NCI-H526 treated with DMSO at 0.1 percent for 48 hours (cell line): ENCODE results near the gene ZDHHC1.

Experiments
- DNase-seq: peaks from one replicate; lab custom pipeline; 2025; lab: John Stamatoyannopoulos, UW

The ZDHHC1 gene

GRCh38 chr16:67415872-67416793, at the start of gene ZDHHC1:
Gene ZDHHC1 (minus strand): TSS chr16:67416477. CDS start chr16:67407775, 8,702 bp downstream.
- no peak for DNase-seq

- DNase-seq = no peak
Measured at GRCh38 chr16:67464565-67464964, 48.3 kb upstream of the ZDHHC1 start.

GRCh38 chr16:67463691-67464090, 47.4 kb upstream of the ZDHHC1 start:
- no peak for DNase-seq

GRCh38 chr16:67463059-67463458, 46.8 kb upstream of the ZDHHC1 start:
- DNase-seq = no peak

- no peak for DNase-seq
Measured at GRCh38 chr16:67462279-67462655, 46.0 kb upstream of the ZDHHC1 start.

GRCh38 chr16:67461600-67462278, 45.5 kb upstream of the ZDHHC1 start:
- DNase-seq = no peak

- DNase-seq = no peak
Measured at GRCh38 chr16:67460961-67461360, 44.7 kb upstream of the ZDHHC1 start.

- DNase-seq = no peak
Measured at GRCh38 chr16:67460168-67460567, 43.9 kb upstream of the ZDHHC1 start.

- no peak for DNase-seq
Measured at GRCh38 chr16:67459861-67460150, 43.5 kb upstream of the ZDHHC1 start.

- no peak for DNase-seq
Measured at GRCh38 chr16:67459066-67459860, 43.0 kb upstream of the ZDHHC1 start.

- DNase-seq = no peak
Measured at GRCh38 chr16:67458121-67458641, 41.9 kb upstream of the ZDHHC1 start.

GRCh38 chr16:67457611-67458010, 41.3 kb upstream of the ZDHHC1 start:
- DNase-seq = no peak

GRCh38 chr16:67456391-67457081, 40.3 kb upstream of the ZDHHC1 start:
- no peak for DNase-seq

GRCh38 chr16:67454852-67455251, 38.6 kb upstream of the ZDHHC1 start:
- no peak for DNase-seq

GRCh38 chr16:67454104-67454503, 37.8 kb upstream of the ZDHHC1 start:
- no peak for DNase-seq

- DNase-seq = no peak
Measured at GRCh38 chr16:67451704-67452435, 35.6 kb upstream of the ZDHHC1 start.

GRCh38 chr16:67451061-67451703, 34.9 kb upstream of the ZDHHC1 start:
- DNase-seq = no peak

GRCh38 chr16:67449739-67450138, 33.5 kb upstream of the ZDHHC1 start:
- no peak for DNase-seq

GRCh38 chr16:67449336-67449735, 33.1 kb upstream of the ZDHHC1 start:
- DNase-seq = no peak

GRCh38 chr16:67448580-67448979, 32.3 kb upstream of the ZDHHC1 start:
- DNase-seq = no peak
